Mesenchymal stem cell (in vitro differentiated cells and primary cell): Measurements from ENCODE around the gene ITLN1.
"Not testable (repeated sequence)": the region's sequence is repeated elsewhere in the genome, so short reads cannot be mapped to it uniquely, and the experiment has no call there.

Source experiments
- DNase-seq: peaks from one replicate; pipeline ENCODE4 v3.0.0-alpha.2; 2013
- H2AFZ ChIP-seq: one replicate; pipeline ENCODE4 v1.6.1; 2013; ENCODE audit warnings: low read depth, mild to moderate bottlenecking, control low read depth, inconsistent platforms, low read length, moderate library complexity
- H2AK5ac ChIP-seq: 2 replicates; pipeline ENCODE4 v1.6.1; 2013; ENCODE audit warnings: low read length, moderate library complexity, mild to moderate bottlenecking, inconsistent platforms; ENCODE audit not compliant: severe bottlenecking
- H2BK120ac ChIP-seq: one replicate; pipeline ENCODE4 v1.6.1; 2013; ENCODE audit warnings: low read depth, mild to moderate bottlenecking, inconsistent platforms, low read length, moderate library complexity
- H2BK12ac ChIP-seq, 2 experiments: one replicate each; pipeline ENCODE4 v1.6.1; 2013; ENCODE audit warnings: inconsistent platforms in 2 of 2, low read length in 2 of 2, mild to moderate bottlenecking in 2 of 2, moderate library complexity in 2 of 2, control low read depth in 1 of 2
- H2BK15ac ChIP-seq: one replicate; pipeline ENCODE4 v1.6.1; 2013; ENCODE audit warnings: mild to moderate bottlenecking, low read depth, inconsistent platforms; ENCODE audit not compliant: poor library complexity, severe bottlenecking
- H2BK5ac ChIP-seq: 2 replicates; pipeline ENCODE4 v1.6.1; 2013; ENCODE audit warnings: low read depth, mild to moderate bottlenecking, low read length, control low read depth, inconsistent platforms; ENCODE audit not compliant: poor library complexity, severe bottlenecking
- H3K14ac ChIP-seq, 2 experiments: one replicate each; pipeline ENCODE4 v1.6.1; 2013; ENCODE audit warnings: inconsistent platforms in 2 of 2, low read length in 2 of 2, control low read depth in 1 of 2, mild to moderate bottlenecking in 1 of 2, moderate library complexity in 1 of 2
- H3K18ac ChIP-seq, 2 experiments: one replicate each; pipeline ENCODE4 v1.6.1; 2013; ENCODE audit warnings: inconsistent platforms in 2 of 2, low read length in 2 of 2, control low read depth in 1 of 2, low read depth in 1 of 2, mild to moderate bottlenecking in 1 of 2
- H3K23ac ChIP-seq, 2 experiments: one replicate each; pipeline ENCODE4 v1.6.1; 2013; ENCODE audit warnings: inconsistent platforms in 2 of 2, low read length in 2 of 2, mild to moderate bottlenecking in 2 of 2, moderate library complexity in 2 of 2, control low read depth in 1 of 2
- H3K27ac ChIP-seq: 2 replicates; pipeline ENCODE4 v1.5.1; 2013; ENCODE audit warnings: mild to moderate bottlenecking, moderate library complexity, low read length, control low read depth, inconsistent platforms; ENCODE audit not compliant: poor library complexity, severe bottlenecking
- H3K27me3 ChIP-seq, 2 experiments: 2 replicates each; pipeline versions ENCODE4 v1.6.1 to v1.7.0; 2013; ENCODE audit warnings: low read length in 2 of 2, mild to moderate bottlenecking in 2 of 2, moderate library complexity in 2 of 2, control low read depth in 1 of 2, inconsistent platforms in 1 of 2; ENCODE audit not compliant: control insufficient read depth in 1 of 2, insufficient read depth in 1 of 2
- H3K36me3 ChIP-seq, 2 experiments: 2 replicates each; pipeline versions ENCODE4 v1.6.1 to v1.7.0; 2013; ENCODE audit warnings: low read length in 2 of 2, control low read depth in 1 of 2, inconsistent platforms in 1 of 2, low read depth in 1 of 2, mild to moderate bottlenecking in 1 of 2; ENCODE audit not compliant: insufficient read depth in 2 of 2, control insufficient read depth in 1 of 2
- H3K4ac ChIP-seq, 2 experiments: one replicate each; pipeline ENCODE4 v1.6.1; 2013; ENCODE audit warnings: inconsistent platforms in 2 of 2, low read length in 2 of 2, mild to moderate bottlenecking in 2 of 2, moderate library complexity in 2 of 2, control low read depth in 1 of 2, low read depth in 1 of 2
- H3K4me1 ChIP-seq: 2 replicates; pipeline ENCODE4 v1.6.1; 2013; ENCODE audit warnings: low read depth, low read length, control low read depth; ENCODE audit not compliant: control insufficient read depth, insufficient read depth
- H3K4me2 ChIP-seq: 2 replicates; pipeline ENCODE4 v1.6.1; 2013; ENCODE audit warnings: low read length, mild to moderate bottlenecking, inconsistent platforms; ENCODE audit not compliant: poor library complexity, severe bottlenecking
- H3K4me3 ChIP-seq, 2 experiments: 2 replicates each; pipeline versions ENCODE4 v1.5.1 to v1.7.0; 2013; ENCODE audit warnings: low read length in 2 of 2, mild to moderate bottlenecking in 2 of 2, control low read depth in 1 of 2, low read depth in 1 of 2; ENCODE audit not compliant: insufficient read depth in 1 of 2
- H3K79me1 ChIP-seq: replicated peaks from 2 replicates; pipeline ENCODE4 v1.6.1; 2013; ENCODE audit warnings: mild to moderate bottlenecking, control low read depth, low read length, inconsistent platforms; ENCODE audit not compliant: poor library complexity, severe bottlenecking
- H3K9ac ChIP-seq: 2 replicates; pipeline ENCODE4 v1.7.0; 2013; ENCODE audit warnings: mild to moderate bottlenecking, low read length, moderate library complexity
- H3K9me3 ChIP-seq: 2 replicates; pipeline ENCODE4 v1.7.0; 2013; ENCODE audit warnings: mild to moderate bottlenecking, low read length; ENCODE audit not compliant: control insufficient read depth
- H4K8ac ChIP-seq: one replicate; pipeline ENCODE4 v1.6.1; 2013; ENCODE audit warnings: inconsistent platforms, mild to moderate bottlenecking, low read length, moderate library complexity
- H4K91ac ChIP-seq: one replicate; pipeline ENCODE4 v1.6.1; 2013; ENCODE audit warnings: mild to moderate bottlenecking, low read length, inconsistent platforms
- WGBS: methylation state at CpG from one replicate; pipeline ENCODE4 v1.1.7; 2013; ENCODE audit warnings: mixed read lengths; 5-methylcytosine and 5-hydroxymethylcytosine counted together

Gene ITLN1

DNA sequence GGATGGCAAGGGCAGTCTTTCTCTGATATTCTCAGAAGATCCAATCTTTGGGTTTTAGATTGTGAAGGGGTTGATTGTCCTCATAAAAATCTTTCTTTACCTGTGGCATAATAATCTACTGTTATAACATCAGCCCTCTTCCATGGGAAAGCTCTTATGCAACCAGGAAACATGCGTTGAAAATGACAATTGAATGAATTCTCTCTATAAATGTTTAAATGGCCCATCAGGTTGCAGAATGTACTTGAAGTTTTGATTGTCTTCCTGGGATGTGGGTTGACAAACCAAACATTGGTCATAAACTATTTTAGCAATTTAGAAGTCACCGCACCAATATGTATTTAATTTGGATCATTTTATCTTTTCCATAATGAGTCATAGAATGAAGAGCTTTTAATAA lies 31.7 kb upstream of the ITLN1 start:
- no peaks in the 10 kb centered on the region for H3K9me3 ChIP-seq
- no peak overlapping the region for H2BK120ac ChIP-seq
- no peak overlapping the region for H3K18ac ChIP-seq
- no peaks in the 10 kb centered on the region for H3K79me1 ChIP-seq
- H2AFZ ChIP-seq = no peak overlapping the region
- H3K23ac ChIP-seq = no peak overlapping the region
- H4K91ac ChIP-seq = no peak overlapping the region
- no peak overlapping the region for H4K8ac ChIP-seq
- H3K4ac ChIP-seq = no peak overlapping the region
- no peak overlapping the region for H3K14ac ChIP-seq
- no peaks in the 10 kb centered on the region for H3K27me3 ChIP-seq
- no peak overlapping the region for H3K9ac ChIP-seq
- no peak overlapping the region for H3K4me2 ChIP-seq
- no peaks in the 10 kb centered on the region for H3K36me3 ChIP-seq
- no peak overlapping the region for H2BK5ac ChIP-seq
- no peak overlapping the region for H3K27ac ChIP-seq
- WGBS = no CpG with 5 or more reads among the region's 2 CpGs
- no peak overlapping the region for H2BK15ac ChIP-seq
- H3K4me3 ChIP-seq = no peak overlapping the region
- DNase-seq = no peak
- H3K4me1 ChIP-seq = no peaks in the 10 kb centered on the region
- no peak overlapping the region for H2AK5ac ChIP-seq
- H2BK12ac ChIP-seq = no peak overlapping the region

DNA sequence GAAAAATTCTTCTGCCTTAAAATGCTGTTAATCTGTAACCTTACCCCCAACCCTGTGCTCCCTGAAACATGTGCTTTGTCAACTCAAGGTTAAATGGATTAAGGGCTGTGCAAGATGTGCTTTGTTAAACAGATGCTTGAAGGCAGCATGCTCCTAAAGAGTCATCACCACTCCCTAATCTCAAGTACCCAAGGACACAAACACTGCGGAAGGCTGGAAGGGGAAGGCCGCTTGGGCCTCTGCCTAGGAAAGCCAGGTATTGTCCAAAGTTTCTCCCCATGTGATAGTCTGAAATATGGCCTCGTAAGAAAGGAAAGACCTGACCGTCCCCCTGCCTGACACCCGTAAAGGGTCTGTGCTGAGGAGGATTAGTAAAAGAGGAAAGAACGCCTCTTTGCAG lies 28.2 kb upstream of the ITLN1 start:
- DNase-seq, H3K9ac ChIP-seq: not testable (repeated sequence)

DNA sequence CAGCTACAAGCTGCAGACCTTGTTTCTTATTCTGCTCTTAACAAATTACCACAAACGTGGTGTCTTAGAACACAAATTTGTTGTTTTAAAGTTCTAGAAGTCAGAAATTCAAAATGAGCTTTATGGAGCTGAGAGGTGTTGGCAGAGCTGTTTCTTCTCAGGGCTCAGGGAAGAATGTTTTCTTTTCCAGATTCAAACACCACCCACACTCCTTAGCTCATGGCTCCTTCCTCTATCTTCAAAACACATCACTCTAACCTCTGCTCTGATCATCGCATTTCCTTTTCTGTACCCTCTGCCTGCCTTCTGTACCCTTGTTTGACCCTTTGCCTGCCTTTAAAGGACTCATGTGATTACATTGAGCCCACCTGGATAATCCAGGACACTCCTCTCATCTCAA lies 26.9 kb upstream of the ITLN1 start:
- no peak overlapping the region for H3K9ac ChIP-seq

More for the DNA sequence above, 28.2 kb upstream of the ITLN1 start:
- not testable (repeated sequence) for H3K14ac ChIP-seq, H3K36me3 ChIP-seq, H3K27ac ChIP-seq, H2BK15ac ChIP-seq, H3K27me3 ChIP-seq, H2AK5ac ChIP-seq, H2BK120ac ChIP-seq, H3K9me3 ChIP-seq, H3K23ac ChIP-seq, H3K4ac ChIP-seq, H3K4me1 ChIP-seq, H3K4me3 ChIP-seq, H2BK12ac ChIP-seq, H2BK5ac ChIP-seq, H4K91ac ChIP-seq, H3K4me2 ChIP-seq, H3K18ac ChIP-seq, H2AFZ ChIP-seq, H4K8ac ChIP-seq, H3K79me1 ChIP-seq
- WGBS = 67% methylated on average over 6 of the region's 6 CpGs

DNA sequence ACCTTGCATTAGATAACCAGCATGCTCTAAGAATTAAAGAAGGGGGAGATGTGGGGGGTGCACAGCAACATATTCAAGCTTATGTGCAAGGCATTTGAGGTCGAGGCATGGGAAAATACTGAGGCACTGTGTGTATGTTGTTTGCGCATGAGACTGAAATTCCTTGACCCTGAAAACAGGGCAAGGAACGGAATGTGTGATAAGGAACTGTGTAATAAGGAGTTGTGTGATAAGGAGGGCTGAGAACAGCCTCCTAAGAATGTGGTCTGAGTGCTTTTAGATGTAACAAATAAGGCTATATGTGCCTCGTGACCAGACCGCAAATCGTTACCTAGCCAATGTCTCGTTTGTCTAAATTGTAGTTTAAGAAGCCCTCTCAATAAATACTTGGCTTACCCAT lies 26.5 kb upstream of the ITLN1 start:
- Histone ChIP-seq H2BK5ac (no peak overlapping the region), H3K36me3 (no peaks in the 10 kb centered on the region), H3K9me3 (no peaks in the 10 kb centered on the region), H2BK15ac (no peak overlapping the region), H3K14ac (no peak overlapping the region), H3K4ac (no peak overlapping the region), H3K9ac (no peak overlapping the region), H3K4me2 (no peak overlapping the region), H4K91ac (no peak overlapping the region), H4K8ac (no peak overlapping the region), H2AK5ac (no peak overlapping the region), H3K4me3 (no peak overlapping the region), H3K27me3 (no peaks in the 10 kb centered on the region), H3K79me1 (no peaks in the 10 kb centered on the region), H2BK120ac (no peak overlapping the region), H2BK12ac (no peak overlapping the region), H3K23ac (no peak overlapping the region), H3K4me1 (no peaks in the 10 kb centered on the region), H3K27ac (no peak overlapping the region), H3K18ac (no peak overlapping the region), H2AFZ (no peak overlapping the region)
- no peak for DNase-seq
- WGBS = 52% methylated on average over 7 of the region's 7 CpGs

More for the DNA sequence above, 26.9 kb upstream of the ITLN1 start:
- Histone ChIP-seq H4K8ac (no peak overlapping the region), H2BK15ac (no peak overlapping the region), H3K18ac (no peak overlapping the region), H3K23ac (no peak overlapping the region), H3K14ac (no peak overlapping the region), H3K4ac (no peak overlapping the region), H4K91ac (no peak overlapping the region), H3K36me3 (no peaks in the 10 kb centered on the region), H2AFZ (no peak overlapping the region), H3K27ac (no peak overlapping the region), H2BK120ac (no peak overlapping the region), H2BK12ac (no peak overlapping the region), H3K4me2 (no peak overlapping the region), H3K4me1 (no peaks in the 10 kb centered on the region), H3K27me3 (no peaks in the 10 kb centered on the region), H2BK5ac (no peak overlapping the region), H3K79me1 (no peaks in the 10 kb centered on the region), H2AK5ac (no peak overlapping the region), H3K4me3 (no peak overlapping the region), H3K9me3 (no peaks in the 10 kb centered on the region)
- 88% methylated on average over 1 of the region's 2 CpGs for WGBS
- DNase-seq = no peak
